Neural cell (in vitro differentiated cells): ENCODE results near the gene AGA.

Source experiments
- EP300 ChIP-seq: fragments of 450-650 bp; conservative IDR thresholded peaks from 2 replicates; pipeline ENCODE4 v1.6.1; 2014; ENCODE audit warnings: antibody characterized with exemption, mild to moderate bottlenecking, moderate library complexity; ENCODE audit not compliant: poor library complexity, severe bottlenecking
- EZH2 ChIP-seq: fragments of 200-600, 300-800 bp; shearing (Covaris generic), sonication (generic); IDR thresholded peaks from 2 replicates; pipeline ENCODE4 v1.6.1; 2014; ENCODE audit warnings: antibody characterized with exemption, low read length, borderline replicate concordance, mild to moderate bottlenecking; ENCODE audit not compliant: insufficient read depth, poor library complexity, severe bottlenecking
- MXI1 ChIP-seq: fragments of 450-650 bp; conservative IDR thresholded peaks from 2 replicates; pipeline ENCODE4 v1.6.1; 2014; ENCODE audit warnings: antibody characterized with exemption, mild to moderate bottlenecking; ENCODE audit not compliant: poor library complexity, severe bottlenecking
- SMC3 ChIP-seq: fragments of 450-650 bp; conservative IDR thresholded peaks from 2 replicates; pipeline ENCODE4 v1.6.1; 2014; ENCODE audit warnings: antibody characterized with exemption, mild to moderate bottlenecking, moderate library complexity; ENCODE audit not compliant: poor library complexity
- TAF1 ChIP-seq: IDR thresholded peaks from 2 replicates; pipeline ENCODE4 v1.6.1; 2012; ENCODE audit warnings: low read depth
- TF ChIP-seq, protein P1 (sequence below): fragments of 450-650 bp; IDR thresholded peaks from 2 replicates; pipeline ENCODE4 v1.5.1; 2014; ENCODE audit warnings: antibody characterized with exemption, mild to moderate bottlenecking, moderate library complexity; ENCODE audit not compliant: poor library complexity, severe bottlenecking

DNA sequence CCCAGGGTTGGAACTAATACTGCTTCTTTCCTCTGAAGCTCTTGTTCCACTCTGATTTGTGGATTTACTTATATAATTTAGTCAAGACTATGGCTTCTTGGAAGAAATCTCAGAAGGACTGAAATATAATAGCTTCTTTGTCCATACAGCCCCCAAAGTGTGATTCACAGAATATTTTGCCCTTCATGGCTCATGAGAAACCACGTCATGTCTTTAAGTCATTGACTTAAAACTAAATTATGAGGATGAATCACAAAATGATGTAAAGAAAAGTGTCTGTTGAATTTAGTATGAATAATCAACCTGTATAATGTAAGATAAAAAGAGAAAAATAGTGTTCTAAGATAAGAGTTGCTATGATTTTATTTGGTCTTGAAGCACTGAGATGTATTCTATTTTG, 43.3 kb upstream of the AGA start:
- TF ChIP-seq SMC3 (no peak), TAF1 (no peak), EZH2 (no peak), MXI1 (no peak), EP300 (no peak)
- TF ChIP-seq, protein P1, sequence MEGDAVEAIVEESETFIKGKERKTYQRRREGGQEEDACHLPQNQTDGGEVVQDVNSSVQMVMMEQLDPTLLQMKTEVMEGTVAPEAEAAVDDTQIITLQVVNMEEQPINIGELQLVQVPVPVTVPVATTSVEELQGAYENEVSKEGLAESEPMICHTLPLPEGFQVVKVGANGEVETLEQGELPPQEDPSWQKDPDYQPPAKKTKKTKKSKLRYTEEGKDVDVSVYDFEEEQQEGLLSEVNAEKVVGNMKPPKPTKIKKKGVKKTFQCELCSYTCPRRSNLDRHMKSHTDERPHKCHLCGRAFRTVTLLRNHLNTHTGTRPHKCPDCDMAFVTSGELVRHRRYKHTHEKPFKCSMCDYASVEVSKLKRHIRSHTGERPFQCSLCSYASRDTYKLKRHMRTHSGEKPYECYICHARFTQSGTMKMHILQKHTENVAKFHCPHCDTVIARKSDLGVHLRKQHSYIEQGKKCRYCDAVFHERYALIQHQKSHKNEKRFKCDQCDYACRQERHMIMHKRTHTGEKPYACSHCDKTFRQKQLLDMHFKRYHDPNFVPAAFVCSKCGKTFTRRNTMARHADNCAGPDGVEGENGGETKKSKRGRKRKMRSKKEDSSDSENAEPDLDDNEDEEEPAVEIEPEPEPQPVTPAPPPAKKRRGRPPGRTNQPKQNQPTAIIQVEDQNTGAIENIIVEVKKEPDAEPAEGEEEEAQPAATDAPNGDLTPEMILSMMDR: no peak
